ENCODE results near the gene IFT20. TPM values are rescaled to one million over a fixed set of nuclear protein-coding genes. Genes with fewer than 3 reads are reported as not detected.
A peak's percentile ranks its signal among the peaks of the same experiment; 100 is the strongest.

Gene IFT20
- total and polyA plus RNA-seq, 2 of the 13 experiments (the other 11 are each of a cell fraction or from before 2014, with no cell fraction given): 28.0 to 37.8 TPM

GRCh38 chr17:28335201-28335958 lies at the start of gene IFT20, which contains the start of gene TNFAIP1 (continued):
- TF ChIP-seq, protein P1, sequence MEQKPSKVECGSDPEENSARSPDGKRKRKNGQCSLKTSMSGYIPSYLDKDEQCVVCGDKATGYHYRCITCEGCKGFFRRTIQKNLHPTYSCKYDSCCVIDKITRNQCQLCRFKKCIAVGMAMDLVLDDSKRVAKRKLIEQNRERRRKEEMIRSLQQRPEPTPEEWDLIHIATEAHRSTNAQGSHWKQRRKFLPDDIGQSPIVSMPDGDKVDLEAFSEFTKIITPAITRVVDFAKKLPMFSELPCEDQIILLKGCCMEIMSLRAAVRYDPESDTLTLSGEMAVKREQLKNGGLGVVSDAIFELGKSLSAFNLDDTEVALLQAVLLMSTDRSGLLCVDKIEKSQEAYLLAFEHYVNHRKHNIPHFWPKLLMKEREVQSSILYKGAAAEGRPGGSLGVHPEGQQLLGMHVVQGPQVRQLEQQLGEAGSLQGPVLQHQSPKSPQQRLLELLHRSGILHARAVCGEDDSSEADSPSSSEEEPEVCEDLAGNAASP (CRISPR knock-in tag; IDR thresholded peaks at IDR 0.05; ENCODE audit: borderline replicate concordance): 0 out of 2 replicates have a peak, but pooled peaks have one; percentile 7
- TF ChIP-seq, protein P2, sequence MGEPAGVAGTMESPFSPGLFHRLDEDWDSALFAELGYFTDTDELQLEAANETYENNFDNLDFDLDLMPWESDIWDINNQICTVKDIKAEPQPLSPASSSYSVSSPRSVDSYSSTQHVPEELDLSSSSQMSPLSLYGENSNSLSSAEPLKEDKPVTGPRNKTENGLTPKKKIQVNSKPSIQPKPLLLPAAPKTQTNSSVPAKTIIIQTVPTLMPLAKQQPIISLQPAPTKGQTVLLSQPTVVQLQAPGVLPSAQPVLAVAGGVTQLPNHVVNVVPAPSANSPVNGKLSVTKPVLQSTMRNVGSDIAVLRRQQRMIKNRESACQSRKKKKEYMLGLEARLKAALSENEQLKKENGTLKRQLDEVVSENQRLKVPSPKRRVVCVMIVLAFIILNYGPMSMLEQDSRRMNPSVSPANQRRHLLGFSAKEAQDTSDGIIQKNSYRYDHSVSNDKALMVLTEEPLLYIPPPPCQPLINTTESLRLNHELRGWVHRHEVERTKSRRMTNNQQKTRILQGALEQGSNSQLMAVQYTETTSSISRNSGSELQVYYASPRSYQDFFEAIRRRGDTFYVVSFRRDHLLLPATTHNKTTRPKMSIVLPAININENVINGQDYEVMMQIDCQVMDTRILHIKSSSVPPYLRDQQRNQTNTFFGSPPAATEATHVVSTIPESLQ (CRISPR knock-in tag; conservative IDR thresholded peaks at IDR 0.05): no peak
- TF ChIP-seq FOXK2 (IDR thresholded peaks at IDR 0.05) (peak; percentile 96), JARID2 (CRISPR knock-in tag; IDR thresholded peaks at IDR 0.05; ENCODE audit: insufficient replicate concordance) (peak; percentile 51), ZMYM4 (CRISPR knock-in tag; IDR thresholded peaks at IDR 0.05) (peak; percentile 19; the same call in 1 of the 2 replicates), PITX1 (CRISPR knock-in tag; IDR thresholded peaks at IDR 0.05) (no peak), NFAT5 (CRISPR knock-in tag; IDR thresholded peaks at IDR 0.05) (peak; percentile 23; the same call in 1 of the 2 replicates), YEATS4 (CRISPR knock-in tag; IDR thresholded peaks at IDR 0.05; ENCODE audit: borderline replicate concordance) (peak; percentile 69; the same call in 1 of the 2 replicates), SMYD3 (CRISPR knock-in tag; IDR thresholded peaks at IDR 0.05) (no peak), MTA1 (CRISPR knock-in tag; IDR thresholded peaks at IDR 0.05; ENCODE audit: borderline replicate concordance) (0 out of 2 replicates have a peak, but pooled peaks have one; percentile 14), FOXA1 (IDR thresholded peaks at IDR 0.05) (0 out of 2 replicates have a peak, but pooled peaks have one; percentile 39), FOXA1 (CRISPR knock-in tag; IDR thresholded peaks at IDR 0.05) (peak; percentile 99), MIER3 (CRISPR knock-in tag; IDR thresholded peaks at IDR 0.05; ENCODE audit: borderline replicate concordance) (peak; percentile 50; the same call in 1 of the 2 replicates), ZNF510 (CRISPR knock-in tag; IDR thresholded peaks at IDR 0.05; ENCODE audit: low read depth) (no peak), POGK (CRISPR knock-in tag; conservative IDR thresholded peaks at IDR 0.05) (peak; percentile 80)

Measured in HepG2 (cell line).